CD4-positive, CD25-positive, alpha-beta regulatory T cell (primary cell): ENCODE results near the gene PLA2G5. TPM values are rescaled to one million over a fixed set of nuclear protein-coding genes. Genes with fewer than 3 reads are reported as not detected.

Experiments
- ATAC-seq, 2 donors: fragments of 150-1000 bp; cut with Tn5 transposase; one replicate each; pipeline ENCODE4 v1.10.0; 2021; ENCODE audit warnings: low read depth in 2 of 2, moderate number of reproducible peaks in 2 of 2, moderate library complexity in 1 of 2
- DNase-seq, 3 donors: peaks; one replicate each; pipeline versions ENCODE4 v3.0.0 to v3.0.0-alpha.2; 2012 to 2022; ENCODE audit warnings: mixed read lengths in 1 of 3
- H3K27ac ChIP-seq: one replicate; pipeline ENCODE4 v1.7.0; 2013; ENCODE audit warnings: mild to moderate bottlenecking, low read length; ENCODE audit not compliant: insufficient read depth, poor library complexity, severe bottlenecking
- H3K27me3 ChIP-seq: one replicate; pipeline ENCODE4 v1.7.0; 2013; ENCODE audit warnings: low read length; ENCODE audit not compliant: control insufficient read depth, insufficient read depth
- H3K36me3 ChIP-seq: one replicate; pipeline ENCODE4 v1.7.0; 2013; ENCODE audit warnings: mild to moderate bottlenecking, low read length, moderate library complexity; ENCODE audit not compliant: control insufficient read depth, insufficient read depth
- H3K4me1 ChIP-seq: 2 replicates; pipeline ENCODE4 v1.7.0; 2013; ENCODE audit warnings: mild to moderate bottlenecking, low read length; ENCODE audit not compliant: insufficient read depth, control insufficient read depth, poor library complexity, severe bottlenecking
- H3K4me3 ChIP-seq: one replicate; pipeline ENCODE4 v1.7.0; 2013; ENCODE audit warnings: low read depth, mild to moderate bottlenecking, low read length, moderate library complexity
- H3K9me3 ChIP-seq, 2 experiments: 1 replicate in 1 of 2; 2 replicates in 1 of 2; pipeline ENCODE4 v1.7.0; 2013; ENCODE audit warnings: low read length in 2 of 2, mild to moderate bottlenecking in 1 of 2, moderate library complexity in 1 of 2; ENCODE audit not compliant: control insufficient read depth in 2 of 2
- H3K27ac Mint-ChIP-seq, 3 donors: one replicate each; pipeline ENCODE4 v1.8.0; 2020 to 2022; ENCODE audit warnings: mild to moderate bottlenecking in 3 of 3, mixed read lengths in 3 of 3, moderate library complexity in 2 of 3
- H3K27me3 Mint-ChIP-seq: one replicate; pipeline ENCODE4 v1.8.0; 2022; ENCODE audit warnings: mild to moderate bottlenecking, mixed read lengths
- H3K36me3 Mint-ChIP-seq: one replicate; pipeline ENCODE4 v1.8.0; 2020; ENCODE audit warnings: mixed read lengths
- H3K4me1 Mint-ChIP-seq, 4 donors: one replicate each; pipeline ENCODE4 v1.8.0; 2020 to 2022; ENCODE audit warnings: mixed read lengths in 4 of 4, mild to moderate bottlenecking in 1 of 4
- H3K4me3 Mint-ChIP-seq, 4 donors: one replicate each; pipeline ENCODE4 v1.8.0; 2020 to 2022; ENCODE audit warnings: mild to moderate bottlenecking in 4 of 4, mixed read lengths in 4 of 4, moderate library complexity in 3 of 4
- H3K9me3 Mint-ChIP-seq, 7 donors: one replicate each; pipeline ENCODE4 v1.8.0; 2020 to 2022; ENCODE audit warnings: mixed read lengths in 7 of 7, mild to moderate bottlenecking in 3 of 7, moderate library complexity in 2 of 7
- polyA plus RNA-seq, 4 donors: library from polyadenylated mRNA; unstranded; fragments of 300-500 nt; fragmentation: Illumina TruSeq; gene quantifications; one replicate each; pipeline ENCODE4 v1.2.3, GENCODE V29; 2021
- total RNA-seq: library from RNA; stranded (reverse); gene quantifications from one replicate; pipeline ENCODE4 v1.2.3, GENCODE V29; 2022

Gene PLA2G5
- total and polyA plus RNA-seq, 5 donors from 2014 or later, result not detected

DNA sequence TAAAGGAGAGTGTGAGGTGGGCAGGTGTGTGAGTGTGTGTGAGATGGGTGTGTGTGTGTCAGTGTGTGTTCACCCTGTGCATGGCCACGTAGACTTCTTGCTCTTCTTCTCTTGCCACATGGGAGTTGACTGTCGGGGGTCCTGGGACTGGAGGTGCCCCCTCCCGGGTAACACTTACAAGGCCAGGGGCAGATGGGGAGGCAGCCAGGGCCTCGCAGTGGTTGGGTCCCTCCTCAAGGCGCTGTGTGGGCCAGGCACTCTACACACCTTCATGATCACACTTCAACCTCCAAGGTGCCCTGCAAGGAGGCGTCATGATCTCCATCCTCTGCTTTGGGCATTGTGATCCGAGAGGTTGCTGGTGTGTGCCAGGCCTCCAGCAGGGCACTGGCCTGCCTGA lies 71.5 kb downstream of the PLA2G5 start:
- Histone ChIP-seq H3K9me3 (no peaks in the 10 kb centered on the region), H3K27ac (no peak overlapping the region), H3K36me3 (no peaks in the 10 kb centered on the region), H3K27me3 (peaks cover 3% of the 10 kb centered on the region), H3K4me1 (no peaks in the 10 kb centered on the region), H3K4me3 (no peak overlapping the region)
- DNase-seq (no peak), ATAC-seq (no peak)
- no peaks in the 10 kb centered on the region for H3K36me3 Mint-ChIP-seq
- no peak overlapping the region for H3K27ac Mint-ChIP-seq
- peaks cover 14% of the 10 kb centered on the region for H3K27me3 Mint-ChIP-seq
- peaks cover 0 to 1% (median 0%) of the 10 kb centered on the region in 7 donors for H3K9me3 Mint-ChIP-seq
- no peaks in the 10 kb centered on the region for H3K4me1 Mint-ChIP-seq
- no peak overlapping the region for H3K4me3 Mint-ChIP-seq

Other genes with a start within 250 kb of the PLA2G5 start
- gene OTUD3, start 187.8 kb upstream of the PLA2G5 start, total RNA-seq, result 20.9 TPM
- 1 to 10 TPM in 2 of 4 donors, under 1 TPM in 2; 0.72 to 1.2 (median 0.99) TPM for gene OTUD3, start 187.8 kb upstream of the PLA2G5 start, polyA plus RNA-seq
- gene PLA2G2E, start 146.6 kb upstream of the PLA2G5 start, total RNA-seq, result not detected
- not detected for gene PLA2G2E, start 146.6 kb upstream of the PLA2G5 start, polyA plus RNA-seq
- gene PLA2G2A, start 90.6 kb upstream of the PLA2G5 start, total RNA-seq, result not detected
- gene PLA2G2A, start 90.6 kb upstream of the PLA2G5 start, polyA plus RNA-seq, result not detected
- not detected for gene PLA2G2D, start 49.3 kb downstream of the PLA2G5 start, total RNA-seq
- not detected for gene PLA2G2D, start 49.3 kb downstream of the PLA2G5 start, polyA plus RNA-seq
- not detected for gene PLA2G2F, start 69.1 kb downstream of the PLA2G5 start, total RNA-seq
- not detected for gene PLA2G2F, start 69.1 kb downstream of the PLA2G5 start, polyA plus RNA-seq
- 0.30 TPM for gene UBXN10, start 115.9 kb downstream of the PLA2G5 start, total RNA-seq
- under 1 TPM in 3 of 4 donors, not detected in 1; 0.06 to 0.41 (median 0.37) TPM for gene UBXN10, start 115.9 kb downstream of the PLA2G5 start, polyA plus RNA-seq
- not detected for gene PLA2G2C, start 116.3 kb downstream of the PLA2G5 start, total RNA-seq
- gene PLA2G2C, start 116.3 kb downstream of the PLA2G5 start, polyA plus RNA-seq, result not detected
- gene VWA5B1, start 220.7 kb downstream of the PLA2G5 start, total RNA-seq, result not detected
- gene VWA5B1, start 220.7 kb downstream of the PLA2G5 start, polyA plus RNA-seq, result under 1 TPM in 1 of 4 donors, not detected in 3; 0.08 TPM